GM19240 (cell line): ENCODE results near the gene TNIP2.
"Not testable (repeated sequence)": the region's sequence is repeated elsewhere in the genome, so short reads cannot be mapped to it uniquely, and the experiment has no call there.

Experiments
- DNase-seq: peaks from one replicate; pipeline ENCODE4 v3.0.0; 2011; ENCODE audit warnings: low spot score; ENCODE audit not compliant: insufficient read length

TNIP2 gene

GRCh38 chr4:2771264-2771663 is 15.1 kb upstream of the TNIP2 start:
- no peak for DNase-seq

- DNase-seq = no peak
These were observed 12.8 kb upstream of the TNIP2 start for GRCh38 chr4:2768921-2769336.

- DNase-seq = no peak
These were observed 12.0 kb upstream of the TNIP2 start for GRCh38 chr4:2768124-2768523.

- DNase-seq = no peak
These were observed 11.6 kb upstream of the TNIP2 start for GRCh38 chr4:2767705-2768074.

- DNase-seq = no peak
These were observed 11.0 kb upstream of the TNIP2 start for GRCh38 chr4:2767046-2767704.

GRCh38 chr4:2765832-2766526 is 9.8 kb upstream of the TNIP2 start:
- DNase-seq = no peak

GRCh38 chr4:2763511-2763967 is 7.4 kb upstream of the TNIP2 start:
- DNase-seq = no peak

GRCh38 chr4:2762486-2763370 is 6.6 kb upstream of the TNIP2 start:
- DNase-seq = not testable (repeated sequence)

GRCh38 chr4:2762048-2762447 is 5.9 kb upstream of the TNIP2 start:
- DNase-seq = no peak

- no peak for DNase-seq
These were observed 5.1 kb upstream of the TNIP2 start for GRCh38 chr4:2761035-2761923.

GRCh38 chr4:2757426-2757825 is 1.3 kb upstream of the TNIP2 start:
- no peak for DNase-seq

GRCh38 chr4:2756691-2757350 is 685 bp upstream of the TNIP2 start:
- DNase-seq = no peak

GRCh38 chr4:2754848-2755819 is 1.0 kb downstream of the TNIP2 start:
- no peak for DNase-seq

GRCh38 chr4:2753436-2753835 is 2.7 kb downstream of the TNIP2 start:
- no peak for DNase-seq

GRCh38 chr4:2750719-2751605 is 5.2 kb downstream of the TNIP2 start:
- DNase-seq = no peak

GRCh38 chr4:2746891-2747695 is 9.0 kb downstream of the TNIP2 start:
- DNase-seq = no peak

GRCh38 chr4:2745981-2746806 is 9.9 kb downstream of the TNIP2 start:
- DNase-seq = peak; percentile 89
